ENCODE measurements around the gene SLC4A9. TPM values are rescaled to one million over a fixed set of nuclear protein-coding genes. Genes with fewer than 3 reads are reported as not detected.
"Not testable (repeated sequence)": the region's sequence is repeated elsewhere in the genome, so short reads cannot be mapped to it uniquely, and the experiment has no call there.

SLC4A9 gene
- total RNA-seq, 1 donor from 2014 or later = 1.8 TPM

- Mint-ChIP-seq H3K27ac (no peak overlapping the region), H3K36me3 (peaks cover under 1% of the 10 kb centered on the region), H3K4me3 (no peak overlapping the region), H3K9me3 (no peaks in the 10 kb centered on the region), H3K4me1 (peaks cover 5% of the 10 kb centered on the region), H3K27me3 (ENCODE audit: low read depth) (no peaks in the 10 kb centered on the region)
- DNase-seq (ENCODE audit: low spot score in 2 of 2, unreplicated experiment in 2 of 2) = no peak
- TF ChIP-seq, protein P1, sequence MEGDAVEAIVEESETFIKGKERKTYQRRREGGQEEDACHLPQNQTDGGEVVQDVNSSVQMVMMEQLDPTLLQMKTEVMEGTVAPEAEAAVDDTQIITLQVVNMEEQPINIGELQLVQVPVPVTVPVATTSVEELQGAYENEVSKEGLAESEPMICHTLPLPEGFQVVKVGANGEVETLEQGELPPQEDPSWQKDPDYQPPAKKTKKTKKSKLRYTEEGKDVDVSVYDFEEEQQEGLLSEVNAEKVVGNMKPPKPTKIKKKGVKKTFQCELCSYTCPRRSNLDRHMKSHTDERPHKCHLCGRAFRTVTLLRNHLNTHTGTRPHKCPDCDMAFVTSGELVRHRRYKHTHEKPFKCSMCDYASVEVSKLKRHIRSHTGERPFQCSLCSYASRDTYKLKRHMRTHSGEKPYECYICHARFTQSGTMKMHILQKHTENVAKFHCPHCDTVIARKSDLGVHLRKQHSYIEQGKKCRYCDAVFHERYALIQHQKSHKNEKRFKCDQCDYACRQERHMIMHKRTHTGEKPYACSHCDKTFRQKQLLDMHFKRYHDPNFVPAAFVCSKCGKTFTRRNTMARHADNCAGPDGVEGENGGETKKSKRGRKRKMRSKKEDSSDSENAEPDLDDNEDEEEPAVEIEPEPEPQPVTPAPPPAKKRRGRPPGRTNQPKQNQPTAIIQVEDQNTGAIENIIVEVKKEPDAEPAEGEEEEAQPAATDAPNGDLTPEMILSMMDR (IDR thresholded peaks at IDR 0.05; ENCODE audit: unreplicated experiment) = no peak
Observed at GRCh38 chr5:140338908-140339307, 21.1 kb upstream of the SLC4A9 start.

- TF ChIP-seq, protein P1 (IDR thresholded peaks at IDR 0.05; ENCODE audit: unreplicated experiment) = no peak
- Mint-ChIP-seq H3K27ac (no peak overlapping the region), H3K4me3 (no peak overlapping the region), H3K27me3 (ENCODE audit: low read depth) (peaks cover 5% of the 10 kb centered on the region), H3K9me3 (no peaks in the 10 kb centered on the region), H3K4me1 (peaks cover 5% of the 10 kb centered on the region), H3K36me3 (no peaks in the 10 kb centered on the region)
- DNase-seq (ENCODE audit: low spot score in 2 of 2, unreplicated experiment in 2 of 2) = no peak
Observed at GRCh38 chr5:140339636-140340035, 20.4 kb upstream of the SLC4A9 start.

DNA sequence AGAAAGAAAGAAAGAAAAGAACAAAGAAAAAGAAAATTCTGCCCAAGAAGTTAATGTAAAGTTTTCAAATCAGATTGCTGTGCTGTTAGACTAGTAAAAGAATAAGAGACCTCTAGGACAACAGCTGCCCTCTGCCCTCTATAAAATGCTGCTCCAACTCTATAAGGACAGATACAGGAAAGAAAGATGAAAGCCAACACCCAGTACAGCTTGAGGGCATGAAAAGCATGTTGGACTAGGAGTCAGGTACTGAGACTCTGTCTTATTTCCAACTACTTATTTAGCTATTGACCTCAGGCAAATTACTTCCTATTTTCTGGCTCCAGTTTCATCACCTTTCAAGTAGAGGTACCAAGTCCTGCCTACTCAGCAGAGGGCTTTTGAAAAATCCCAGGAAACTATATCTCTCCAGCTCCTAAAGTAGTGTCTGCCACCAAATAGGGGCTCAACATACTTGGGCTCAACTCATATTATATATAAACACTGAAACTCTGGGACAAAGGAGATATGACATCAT is 19.3 kb upstream of the SLC4A9 start:
- H3K27me3 Mint-ChIP-seq (ENCODE audit: low read depth) = peaks cover 13% of the 10 kb centered on the region
- H3K36me3 Mint-ChIP-seq = no peaks in the 10 kb centered on the region
- DNase-seq (ENCODE audit: low spot score in 2 of 2, unreplicated experiment in 2 of 2) = no peak
- H3K27ac Mint-ChIP-seq = no peak overlapping the region
- no peak overlapping the region for H3K4me3 Mint-ChIP-seq
- H3K9me3 Mint-ChIP-seq = no peaks in the 10 kb centered on the region
- H3K4me1 Mint-ChIP-seq = peaks cover 8% of the 10 kb centered on the region
- TF ChIP-seq, protein P1 (IDR thresholded peaks at IDR 0.05; ENCODE audit: unreplicated experiment) = no peak

DNA sequence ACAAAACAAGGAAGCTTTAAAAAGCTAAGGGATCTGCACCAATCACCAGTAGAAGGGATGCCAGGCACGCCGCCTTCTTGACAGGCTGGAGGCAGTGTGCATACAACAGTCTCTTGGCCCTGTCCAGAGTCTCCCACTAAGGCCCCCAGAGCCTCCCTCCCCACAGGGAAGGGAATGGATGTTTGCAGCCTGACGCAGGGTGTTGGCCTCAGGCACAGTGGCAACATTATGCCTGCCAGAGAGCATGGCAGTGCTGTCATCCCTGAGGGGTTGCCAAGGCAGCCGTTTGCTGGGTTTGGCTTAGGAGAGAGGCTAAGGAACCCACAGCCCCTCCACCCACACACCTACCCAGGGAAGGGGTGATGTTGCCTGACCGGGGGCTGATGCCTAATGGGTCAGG is 18.4 kb upstream of the SLC4A9 start:
- H3K27me3 Mint-ChIP-seq (ENCODE audit: low read depth) = peaks cover 15% of the 10 kb centered on the region
- H3K9me3 Mint-ChIP-seq = no peaks in the 10 kb centered on the region
- TF ChIP-seq, protein P1 (IDR thresholded peaks at IDR 0.05; ENCODE audit: unreplicated experiment) = no peak
- H3K36me3 Mint-ChIP-seq = no peaks in the 10 kb centered on the region
- DNase-seq (ENCODE audit: low spot score in 2 of 2, unreplicated experiment in 2 of 2) = no peak
- H3K4me3 Mint-ChIP-seq = no peak overlapping the region
- H3K27ac Mint-ChIP-seq = no peak overlapping the region
- H3K4me1 Mint-ChIP-seq = peaks cover 4% of the 10 kb centered on the region

- Mint-ChIP-seq H3K27me3 (ENCODE audit: low read depth) (peaks cover 15% of the 10 kb centered on the region), H3K36me3 (no peaks in the 10 kb centered on the region)
- TF ChIP-seq, protein P1 (IDR thresholded peaks at IDR 0.05; ENCODE audit: unreplicated experiment) = no peak
Observed at GRCh38 chr5:140342287-140342686, 17.7 kb upstream of the SLC4A9 start.

GRCh38 chr5:140342896-140343295 is 17.1 kb upstream of the SLC4A9 start:
- DNase-seq (ENCODE audit: low spot score in 2 of 2, unreplicated experiment in 2 of 2) = no peak
- no peaks in the 10 kb centered on the region for H3K36me3 Mint-ChIP-seq
- H3K27ac Mint-ChIP-seq = no peak overlapping the region
- no peak overlapping the region for H3K4me3 Mint-ChIP-seq
- H3K27me3 Mint-ChIP-seq (ENCODE audit: low read depth) = peaks cover 15% of the 10 kb centered on the region
- no peaks in the 10 kb centered on the region for H3K9me3 Mint-ChIP-seq
- peaks cover 11% of the 10 kb centered on the region for H3K4me1 Mint-ChIP-seq
- TF ChIP-seq, protein P1 (IDR thresholded peaks at IDR 0.05; ENCODE audit: unreplicated experiment) = no peak

More at GRCh38 chr5:140342287-140342686, 17.7 kb upstream of the SLC4A9 start:
- Mint-ChIP-seq H3K27ac (no peak overlapping the region), H3K9me3 (no peaks in the 10 kb centered on the region), H3K4me3 (no peak overlapping the region), H3K4me1 (peaks cover 10% of the 10 kb centered on the region)
- no peak for DNase-seq (ENCODE audit: low spot score in 2 of 2, unreplicated experiment in 2 of 2)

DNA sequence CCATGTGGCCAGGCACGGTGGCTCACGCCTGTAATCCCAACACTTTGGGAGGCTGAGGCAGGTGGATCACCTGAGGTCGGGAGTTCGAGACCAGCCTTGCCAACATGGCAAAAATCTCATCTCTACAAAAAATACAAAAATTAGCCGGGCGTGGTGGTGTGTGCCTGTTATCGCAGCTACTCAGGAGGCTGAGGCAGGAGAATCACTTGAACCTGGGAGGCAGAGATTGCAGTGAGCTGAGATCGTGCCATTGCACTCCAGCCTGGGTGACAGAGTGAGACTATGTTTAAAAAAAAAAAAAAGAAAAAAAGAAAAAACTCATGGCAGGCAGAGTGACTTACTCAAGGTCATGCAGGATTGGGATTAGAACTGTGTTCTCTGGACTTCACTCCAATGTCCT is 16.1 kb upstream of the SLC4A9 start:
- peaks cover 11% of the 10 kb centered on the region for H3K4me1 Mint-ChIP-seq
- H3K9me3 Mint-ChIP-seq; DNase-seq (ENCODE audit: low spot score in 2 of 2, unreplicated experiment in 2 of 2); H3K36me3 Mint-ChIP-seq; H3K4me3 Mint-ChIP-seq; H3K27ac Mint-ChIP-seq: not testable (repeated sequence)
- peaks cover 16% of the 10 kb centered on the region for H3K27me3 Mint-ChIP-seq (ENCODE audit: low read depth)

Measured in mesothelial cell of epicardium (in vitro differentiated cells).